Measurements from ENCODE around the gene DPM3. TPM values are rescaled to one million over a fixed set of nuclear protein-coding genes. Genes with fewer than 3 reads are reported as not detected.

DPM3 gene
- total and polyA plus RNA-seq, 2 of the 4 experiments (the other 2 are of a cell fraction), result 29.0 to 129 TPM

- H3K9me1 ChIP-seq (ENCODE audit: insufficient read depth, low read length), result no peaks in the 10 kb centered on the region; the same call in 1 of the 2 replicates
- H4K20me1 ChIP-seq (ENCODE audit: insufficient read depth, low read length), result no peaks in the 10 kb centered on the region; the same call in 1 of the 2 replicates
- no peak overlapping the region for H3K56ac ChIP-seq (ENCODE audit: extremely low read depth, insufficient read depth, low read length)
- H3K4me3 ChIP-seq (ENCODE audit: insufficient read depth, low read depth, low read length), result no peak overlapping the region
- H3K9ac ChIP-seq (ENCODE audit: low read depth, low read length), result no peak overlapping the region
- H3K4me1 ChIP-seq (ENCODE audit: control insufficient read depth, insufficient read depth, low read length), result peaks cover 4% of the 10 kb centered on the region; the same call in 1 of the 2 replicates
- TF ChIP-seq MXI1 (IDR thresholded peaks at IDR 0.05; ENCODE audit: borderline replicate concordance, low read depth, low read length) (no peak), MAZ (IDR thresholded peaks at IDR 0.05; ENCODE audit: borderline replicate concordance, low read depth, low read length) (no peak), CHD1 (IDR thresholded peaks at IDR 0.05; ENCODE audit: low read depth, low read length) (no peak), FOS (IDR thresholded peaks at IDR 0.05; ENCODE audit: low read depth, low read length) (no peak)
- TF ChIP-seq, protein P1, sequence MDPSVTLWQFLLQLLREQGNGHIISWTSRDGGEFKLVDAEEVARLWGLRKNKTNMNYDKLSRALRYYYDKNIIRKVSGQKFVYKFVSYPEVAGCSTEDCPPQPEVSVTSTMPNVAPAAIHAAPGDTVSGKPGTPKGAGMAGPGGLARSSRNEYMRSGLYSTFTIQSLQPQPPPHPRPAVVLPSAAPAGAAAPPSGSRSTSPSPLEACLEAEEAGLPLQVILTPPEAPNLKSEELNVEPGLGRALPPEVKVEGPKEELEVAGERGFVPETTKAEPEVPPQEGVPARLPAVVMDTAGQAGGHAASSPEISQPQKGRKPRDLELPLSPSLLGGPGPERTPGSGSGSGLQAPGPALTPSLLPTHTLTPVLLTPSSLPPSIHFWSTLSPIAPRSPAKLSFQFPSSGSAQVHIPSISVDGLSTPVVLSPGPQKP (IDR thresholded peaks at IDR 0.05; ENCODE audit: borderline replicate concordance, low read depth, low read length), result no peak
- H3K27me3 ChIP-seq (ENCODE audit: control insufficient read depth, insufficient read depth, low read length), result peaks cover 55% of the 10 kb centered on the region
- no peak overlapping the region for H3K4me2 ChIP-seq (ENCODE audit: low read depth, low read length)
- no peak overlapping the region for H2BK120ac ChIP-seq (ENCODE audit: low read depth, low read length)
- no peak overlapping the region for H3K23ac ChIP-seq (ENCODE audit: low read depth, low read length)
- no peaks in the 10 kb centered on the region for H3K9me3 ChIP-seq (ENCODE audit: control insufficient read depth, insufficient read depth, low read length)
- ATAC-seq (ENCODE audit: low read depth) (no peak), DNase-seq (no peak)
- WGBS, 2 experiments (ENCODE audit: extremely low coverage in 2 of 2, insufficient read length in 1 of 2), result 61% methylated on average over 2 of the region's 2 CpGs; no CpG with 5 or more reads in 1 of the 2 experiments
- no peak overlapping the region for H4K5ac ChIP-seq (ENCODE audit: low read depth, low read length)
- no peak overlapping the region for H3K4ac ChIP-seq (ENCODE audit: low read depth, low read length)
- H2AK5ac ChIP-seq (ENCODE audit: low read depth, low read length), result no peak overlapping the region
- POLR2A ChIA-PET (ENCODE audit: unreplicated experiment), result no interaction called here
- H2BK5ac ChIP-seq (ENCODE audit: low read depth, low read length, poor library complexity, severe bottlenecking), result no peak overlapping the region
- no peak overlapping the region for H2BK15ac ChIP-seq (ENCODE audit: low read depth, low read length)
- CTCF ChIA-PET, result interaction anchor here (0.6 kb wide), 1 partner anchor 84 kb away, joined by 4 read pairs; no protein-coding TSS in a partner anchor
- H2BK20ac ChIP-seq (ENCODE audit: low read depth, low read length), result no peak overlapping the region
- H3K18ac ChIP-seq (ENCODE audit: low read depth, low read length), result no peak overlapping the region
- no peak overlapping the region for H3K27ac ChIP-seq (ENCODE audit: insufficient read depth, low read length)
- no peak overlapping the region for H2AK9ac ChIP-seq (replicated peaks; ENCODE audit: low read depth, low read length, poor library complexity)
- H3K36me3 ChIP-seq (ENCODE audit: control insufficient read depth, insufficient read depth, low read length), result no peaks in the 10 kb centered on the region
- in situ Hi-C loops (cut with MboI; ENCODE audit: low sequenced_read_pairs) (no loop called here), intact Hi-C loops (cut with micrococcal nuclease) (no loop called here), dilution Hi-C loops (cut with HindIII; ENCODE audit: low sequenced_read_pairs, unreplicated experiment) (no loop called here)
- no peak overlapping the region for H2AFZ ChIP-seq (replicated peaks; ENCODE audit: low read length, poor library complexity)
- no peaks in the 10 kb centered on the region for H3K79me1 ChIP-seq (ENCODE audit: low read depth in 1 of 2, low read length in 2 of 2)
- H4K91ac ChIP-seq (ENCODE audit: insufficient read depth, low read depth, low read length), result no peak overlapping the region
- BruUV-seq (replicated peaks), result no TSS peak
- no peak overlapping the region for H3K14ac ChIP-seq (replicated peaks; ENCODE audit: low read depth, low read length)
- no peak overlapping the region for H4K8ac ChIP-seq (ENCODE audit: low read depth in 2 of 2, low read length in 2 of 2)
Measured at GRCh38 chr1:155121249-155121648, 19.1 kb downstream of the DPM3 start.
